ENCODE data around the gene NPAS1. TPM values are rescaled to one million over a fixed set of nuclear protein-coding genes. Genes with fewer than 3 reads are reported as not detected.

NPAS1 gene
- polyA plus RNA-seq, 3 donors: not detected

DNA sequence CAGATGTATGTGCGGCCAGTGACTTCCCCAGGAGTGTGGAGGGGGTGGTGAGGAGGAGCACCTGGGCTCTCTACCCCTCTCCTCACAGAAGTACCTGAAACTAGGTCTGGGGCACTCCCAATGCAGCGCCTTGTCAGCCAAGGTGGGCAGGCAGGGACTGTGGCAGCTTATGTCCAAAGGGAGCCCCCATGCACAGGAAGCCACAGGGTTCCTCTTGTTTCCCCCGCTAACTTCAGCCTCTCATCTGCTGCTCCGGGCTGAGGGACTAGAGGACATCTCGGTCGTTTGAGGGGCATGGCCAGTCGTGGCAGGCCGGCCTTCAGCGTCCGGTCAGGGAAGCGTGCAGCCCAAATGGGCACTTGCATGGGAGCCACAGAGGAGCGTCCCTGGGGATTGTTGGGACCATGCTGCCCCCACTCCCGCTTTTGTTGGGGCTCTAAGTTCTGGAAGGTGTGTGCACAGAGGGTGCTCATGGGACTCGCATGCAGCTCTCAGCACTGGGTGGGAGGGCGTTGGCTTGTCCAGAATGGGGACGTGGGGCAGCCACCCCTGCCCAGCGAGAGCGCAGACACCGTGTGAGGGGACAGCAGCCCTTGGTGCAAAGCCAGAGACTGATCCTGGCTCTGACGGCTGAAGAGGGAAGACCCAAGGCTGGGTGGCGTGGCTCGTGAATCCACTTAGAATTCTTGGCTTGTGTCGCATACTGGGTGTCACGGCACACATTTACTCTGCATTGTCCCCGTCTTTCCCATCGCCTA lies 16.6 kb upstream of the NPAS1 start:
- peaks cover 38 to 39% of the 10 kb centered on the region in 2 donors for H3K36me3 Mint-ChIP-seq
- peaks cover 39 to 60% (median 49%) of the 10 kb centered on the region in 3 donors for H3K27me3 Mint-ChIP-seq (ENCODE audit: low read depth in 3 of 3)
- intact Hi-C loops (cut with micrococcal nuclease): no loop called here
- no peak overlapping the region for H3K27ac Mint-ChIP-seq
- H3K4me1 Mint-ChIP-seq: peaks cover 6% of the 10 kb centered on the region
- Histone ChIP-seq H4K20me1 (ENCODE audit: insufficient read depth, low read length) (peaks cover 14% of the 10 kb centered on the region), H3K4me2 (replicated peaks; ENCODE audit: extremely low read depth, low read length, poor library complexity, severe bottlenecking) (no peak overlapping the region), H3K27ac (ENCODE audit: low read depth in 1 of 2, low read length in 2 of 2) (no peak overlapping the region), H3K27me3 (ENCODE audit: control insufficient read depth in 2 of 2, insufficient read depth in 2 of 2, low read length in 2 of 2) (peaks cover 2 to 36% of the 10 kb centered on the region in 2 donors), H3K4me3 (replicated peaks in 1 of 3; ENCODE audit: low read depth in 2 of 3, low read length in 3 of 3) (no peak overlapping the region), H3K9me3 (replicated peaks in 1 of 2; ENCODE audit: control insufficient read depth in 1 of 2, insufficient read depth in 1 of 2, low read length in 2 of 2) (no peaks in the 10 kb centered on the region), H2AFZ (ENCODE audit: insufficient read depth, low read depth, low read length, poor library complexity, severe bottlenecking) (no peak overlapping the region), H3K79me2 (ENCODE audit: insufficient read depth, low read length) (no peaks in the 10 kb centered on the region), H3K9ac (ENCODE audit: insufficient read depth, low read length, poor library complexity, severe bottlenecking) (no peak overlapping the region), H3K36me3 (replicated peaks in 1 of 2; ENCODE audit: control insufficient read depth in 1 of 2, insufficient read depth in 2 of 2, low read length in 2 of 2) (peaks cover 33 to 37% of the 10 kb centered on the region in 2 donors), H3K4me1 (ENCODE audit: control insufficient read depth in 1 of 2, insufficient read depth in 2 of 2, low read length in 2 of 2) (no peaks in the 10 kb centered on the region)
- 67% methylated on average over 25 of the region's 26 CpGs for WGBS (ENCODE audit: insufficient coverage)
- TF ChIP-seq, protein P1, sequence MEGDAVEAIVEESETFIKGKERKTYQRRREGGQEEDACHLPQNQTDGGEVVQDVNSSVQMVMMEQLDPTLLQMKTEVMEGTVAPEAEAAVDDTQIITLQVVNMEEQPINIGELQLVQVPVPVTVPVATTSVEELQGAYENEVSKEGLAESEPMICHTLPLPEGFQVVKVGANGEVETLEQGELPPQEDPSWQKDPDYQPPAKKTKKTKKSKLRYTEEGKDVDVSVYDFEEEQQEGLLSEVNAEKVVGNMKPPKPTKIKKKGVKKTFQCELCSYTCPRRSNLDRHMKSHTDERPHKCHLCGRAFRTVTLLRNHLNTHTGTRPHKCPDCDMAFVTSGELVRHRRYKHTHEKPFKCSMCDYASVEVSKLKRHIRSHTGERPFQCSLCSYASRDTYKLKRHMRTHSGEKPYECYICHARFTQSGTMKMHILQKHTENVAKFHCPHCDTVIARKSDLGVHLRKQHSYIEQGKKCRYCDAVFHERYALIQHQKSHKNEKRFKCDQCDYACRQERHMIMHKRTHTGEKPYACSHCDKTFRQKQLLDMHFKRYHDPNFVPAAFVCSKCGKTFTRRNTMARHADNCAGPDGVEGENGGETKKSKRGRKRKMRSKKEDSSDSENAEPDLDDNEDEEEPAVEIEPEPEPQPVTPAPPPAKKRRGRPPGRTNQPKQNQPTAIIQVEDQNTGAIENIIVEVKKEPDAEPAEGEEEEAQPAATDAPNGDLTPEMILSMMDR (IDR thresholded peaks at IDR 0.05): no peak
- H3K9me3 Mint-ChIP-seq: peaks cover 0 to 11% (median 8%) of the 10 kb centered on the region in 7 donors
- H3K4me3 Mint-ChIP-seq: peak overlapping the region in 1 of 2 donors; percentile 59
- DNase-seq: no peak

DNA sequence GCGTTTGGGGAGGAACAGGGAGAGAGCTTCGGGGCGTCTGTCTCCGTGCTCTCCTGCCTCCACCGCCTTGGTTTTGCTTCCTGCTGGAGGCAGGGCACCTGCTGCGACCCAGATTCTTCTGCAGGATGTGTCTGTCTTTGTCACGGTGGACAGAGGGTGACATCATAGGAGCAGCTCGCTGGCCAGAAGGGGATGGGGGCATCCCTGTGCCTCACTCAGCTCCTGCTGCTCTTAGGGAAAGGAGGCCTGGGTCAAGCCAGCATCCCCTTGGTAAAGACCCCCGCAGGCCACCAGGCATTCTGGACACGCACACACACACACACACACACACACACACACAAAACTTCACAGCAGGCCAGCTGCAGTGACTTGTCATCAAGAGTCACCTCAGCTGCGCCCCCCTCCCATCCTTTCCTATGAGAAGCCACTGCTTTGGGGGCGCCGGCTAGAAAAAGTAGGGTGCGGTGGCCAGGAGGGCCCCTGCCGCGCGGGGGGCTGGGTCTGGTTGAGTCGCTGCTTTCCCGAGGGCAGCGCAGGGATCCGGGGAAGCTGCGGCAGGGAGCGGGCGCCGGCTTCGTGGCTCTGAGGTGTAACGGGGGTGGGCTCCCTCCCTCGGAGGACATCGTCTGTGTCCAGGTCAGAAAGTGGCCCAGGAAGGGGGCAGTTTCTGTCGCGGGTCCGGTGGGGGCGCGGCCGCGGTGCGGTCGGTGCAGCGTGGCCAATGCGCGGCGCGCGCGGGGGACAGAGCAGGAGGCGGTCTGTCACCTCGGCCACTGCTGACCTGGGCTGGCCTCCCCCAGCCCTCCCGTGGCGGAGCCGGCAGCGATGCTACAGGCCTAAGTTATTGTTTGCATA lies 15.8 kb upstream of the NPAS1 start:
- peaks cover 2 to 36% of the 10 kb centered on the region in 2 donors for H3K27me3 ChIP-seq (ENCODE audit: control insufficient read depth in 2 of 2, insufficient read depth in 2 of 2, low read length in 2 of 2)
- H3K4me3 ChIP-seq (replicated peaks in 1 of 3; ENCODE audit: low read depth in 2 of 3, low read length in 3 of 3): no peak overlapping the region
- TF ChIP-seq, protein P1 (IDR thresholded peaks at IDR 0.05): no peak
- H3K4me1 Mint-ChIP-seq: peaks cover 6% of the 10 kb centered on the region
- 22% methylated on average over 45 of the region's 51 CpGs for WGBS (ENCODE audit: insufficient coverage)
- H3K9ac ChIP-seq (ENCODE audit: insufficient read depth, low read length, poor library complexity, severe bottlenecking): no peak overlapping the region
- no peak overlapping the region for H3K4me2 ChIP-seq (replicated peaks; ENCODE audit: extremely low read depth, low read length, poor library complexity, severe bottlenecking)
- H3K36me3 Mint-ChIP-seq: peaks cover 30 to 31% of the 10 kb centered on the region in 2 donors
- intact Hi-C loops (cut with micrococcal nuclease): no loop called here
- H3K27ac ChIP-seq (ENCODE audit: low read depth in 1 of 2, low read length in 2 of 2): no peak overlapping the region
- H3K9me3 ChIP-seq (replicated peaks in 1 of 2; ENCODE audit: control insufficient read depth in 1 of 2, insufficient read depth in 1 of 2, low read length in 2 of 2): no peaks in the 10 kb centered on the region
- no peaks in the 10 kb centered on the region for H3K4me1 ChIP-seq (ENCODE audit: control insufficient read depth in 1 of 2, insufficient read depth in 2 of 2, low read length in 2 of 2)
- H3K27ac Mint-ChIP-seq: no peak overlapping the region
- peaks cover 39 to 66% (median 54%) of the 10 kb centered on the region in 3 donors for H3K27me3 Mint-ChIP-seq (ENCODE audit: low read depth in 3 of 3)
- no peaks in the 10 kb centered on the region for H3K79me2 ChIP-seq (ENCODE audit: insufficient read depth, low read length)
- DNase-seq: no peak
- H2AFZ ChIP-seq (ENCODE audit: insufficient read depth, low read depth, low read length, poor library complexity, severe bottlenecking): no peak overlapping the region
- H3K4me3 Mint-ChIP-seq: peak overlapping the region in 1 of 2 donors; percentile 59
- peaks cover 14% of the 10 kb centered on the region for H4K20me1 ChIP-seq (ENCODE audit: insufficient read depth, low read length)
- peaks cover 25 to 29% of the 10 kb centered on the region in 2 donors for H3K36me3 ChIP-seq (replicated peaks in 1 of 2; ENCODE audit: control insufficient read depth in 1 of 2, insufficient read depth in 2 of 2, low read length in 2 of 2)
- peaks cover under 1 to 11% (median 9%) of the 10 kb centered on the region in 7 donors for H3K9me3 Mint-ChIP-seq
